ENCODE data around the gene C12orf42. TPM values are rescaled to one million over a fixed set of nuclear protein-coding genes. Genes with fewer than 3 reads are reported as not detected.
A peak's percentile ranks its signal among the peaks of the same experiment; 100 is the strongest.

Gene C12orf42
- total RNA-seq, 3 donors from 2014 or later (not counting 1 experiment from before 2014, with no cell fraction given) = 1.3 to 1.7 (median 1.6) TPM

GRCh38 chr12:103382119-103382518 is 113.6 kb downstream of the C12orf42 start:
- no peaks in the 10 kb centered on the region for H3K36me3 Mint-ChIP-seq
- H3K27me3 Mint-ChIP-seq (ENCODE audit: low read depth in 2 of 2) = no peaks in the 10 kb centered on the region
- no peak for TF ChIP-seq CTCF (IDR thresholded peaks at IDR 0.05)
- no peaks in the 10 kb centered on the region for H3K9me3 ChIP-seq (ENCODE audit: control insufficient read depth, insufficient read depth, low read length)
- no peak for DNase-seq
- no peak overlapping the region for H3K27ac ChIP-seq (ENCODE audit: low read length)
- H3K36me3 ChIP-seq (ENCODE audit: control insufficient read depth, insufficient read depth, low read length) = no peaks in the 10 kb centered on the region
- H3K4me3 ChIP-seq (ENCODE audit: low read length) = no peak overlapping the region
- intact Hi-C loops (cut with micrococcal nuclease) = no loop called here
- no peak overlapping the region for H3K27ac Mint-ChIP-seq
- H3K4me1 ChIP-seq (ENCODE audit: control insufficient read depth, insufficient read depth, low read length) = no peaks in the 10 kb centered on the region
- ATAC-seq = no peak
- WGBS (ENCODE audit: insufficient coverage) = 93% methylated on average over 2 of the region's 2 CpGs
- no peak overlapping the region for H3K4me3 Mint-ChIP-seq
- no peaks in the 10 kb centered on the region for H3K4me1 Mint-ChIP-seq
- H3K27me3 ChIP-seq (ENCODE audit: control insufficient read depth, insufficient read depth, low read length) = no peaks in the 10 kb centered on the region
- peaks cover 0 to under 1% of the 10 kb centered on the region in 2 donors for H3K9me3 Mint-ChIP-seq

GRCh38 chr12:103379670-103380069 is 116.1 kb downstream of the C12orf42 start:
- H3K27ac Mint-ChIP-seq = no peak overlapping the region
- intact Hi-C loops (cut with micrococcal nuclease) = no loop called here

DNA sequence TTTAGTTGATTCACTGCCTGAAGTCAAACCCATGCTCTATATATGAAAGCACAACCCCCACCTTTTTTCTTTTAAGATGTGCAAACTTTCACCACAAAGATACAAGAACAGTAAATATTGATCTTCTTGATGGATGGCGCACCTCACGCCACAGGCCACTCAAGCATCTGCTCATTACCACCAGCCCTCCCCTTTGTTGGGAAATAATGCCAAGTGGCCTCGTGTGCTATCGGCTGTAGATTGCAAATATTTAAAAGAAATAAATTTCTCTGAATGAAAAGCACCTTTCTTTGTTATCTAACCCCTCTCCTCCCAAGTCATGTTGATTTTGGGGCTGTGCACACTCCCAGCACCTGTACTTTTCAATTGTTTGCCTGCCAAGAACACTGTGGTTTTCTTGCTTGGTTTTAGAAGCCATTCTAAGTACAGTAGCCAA is 122.7 kb downstream of the C12orf42 start:
- intact Hi-C loops (cut with micrococcal nuclease) = no loop called here
- ATAC-seq (no peak), DNase-seq (peak in 1 of 2 donors; percentile 3)
- 96% methylated on average over 4 of the region's 4 CpGs for WGBS (ENCODE audit: insufficient coverage)
- H3K36me3 ChIP-seq (ENCODE audit: control insufficient read depth, insufficient read depth, low read length) = no peaks in the 10 kb centered on the region
- no peak overlapping the region for H3K27ac Mint-ChIP-seq
- H3K27me3 Mint-ChIP-seq (ENCODE audit: low read depth in 2 of 2) = no peaks in the 10 kb centered on the region
- H3K4me1 ChIP-seq (ENCODE audit: control insufficient read depth, insufficient read depth, low read length) = no peaks in the 10 kb centered on the region
- no peaks in the 10 kb centered on the region for H3K27me3 ChIP-seq (ENCODE audit: control insufficient read depth, insufficient read depth, low read length)
- no peak overlapping the region for H3K4me3 Mint-ChIP-seq
- TF ChIP-seq CTCF (IDR thresholded peaks at IDR 0.05) = no peak
- H3K4me3 ChIP-seq (ENCODE audit: low read length) = no peak overlapping the region
- H3K9me3 Mint-ChIP-seq = peaks cover 2 to 11% of the 10 kb centered on the region in 2 donors
- H3K9me3 ChIP-seq (ENCODE audit: control insufficient read depth, insufficient read depth, low read length) = no peaks in the 10 kb centered on the region
- H3K27ac ChIP-seq (ENCODE audit: low read length) = no peak overlapping the region
- no peaks in the 10 kb centered on the region for H3K4me1 Mint-ChIP-seq
- H3K36me3 Mint-ChIP-seq = no peaks in the 10 kb centered on the region

More at GRCh38 chr12:103379670-103380069, 116.1 kb downstream of the C12orf42 start:
- peaks cover 2 to 4% of the 10 kb centered on the region in 2 donors for H3K9me3 Mint-ChIP-seq
- Histone ChIP-seq H3K4me3 (ENCODE audit: low read length) (no peak overlapping the region), H3K27me3 (ENCODE audit: control insufficient read depth, insufficient read depth, low read length) (no peaks in the 10 kb centered on the region), H3K9me3 (ENCODE audit: control insufficient read depth, insufficient read depth, low read length) (no peaks in the 10 kb centered on the region), H3K4me1 (ENCODE audit: control insufficient read depth, insufficient read depth, low read length) (no peaks in the 10 kb centered on the region), H3K27ac (ENCODE audit: low read length) (no peak overlapping the region), H3K36me3 (ENCODE audit: control insufficient read depth, insufficient read depth, low read length) (no peaks in the 10 kb centered on the region)
- H3K36me3 Mint-ChIP-seq = no peaks in the 10 kb centered on the region
- no peaks in the 10 kb centered on the region for H3K4me1 Mint-ChIP-seq
- DNase-seq = no peak
- no peak for TF ChIP-seq CTCF (IDR thresholded peaks at IDR 0.05)
- H3K4me3 Mint-ChIP-seq = no peak overlapping the region
- H3K27me3 Mint-ChIP-seq (ENCODE audit: low read depth in 2 of 2) = no peaks in the 10 kb centered on the region
- WGBS (ENCODE audit: insufficient coverage) = 93% methylated on average over 3 of the region's 6 CpGs
- ATAC-seq = no peak

DNA sequence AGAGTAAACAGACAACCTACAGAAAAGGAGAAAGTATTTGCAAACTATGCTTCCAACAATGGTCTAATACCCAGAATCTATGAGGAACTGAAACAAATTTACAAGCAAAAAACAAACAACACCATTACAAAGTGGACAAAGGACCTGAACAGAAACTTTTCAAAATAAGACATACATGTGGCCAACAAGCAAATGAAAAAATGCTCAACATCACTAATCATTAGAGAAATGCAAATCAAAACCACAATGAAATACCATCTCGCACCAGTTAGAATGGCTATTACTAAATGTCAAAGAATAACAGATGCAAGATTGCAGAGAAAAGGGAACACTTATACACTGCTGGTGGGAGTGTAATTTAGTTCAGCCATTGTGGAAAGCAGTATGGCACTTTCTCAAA is 125.8 kb downstream of the C12orf42 start:
- DNase-seq = no peak
- Histone ChIP-seq H3K27me3 (ENCODE audit: control insufficient read depth, insufficient read depth, low read length) (no peaks in the 10 kb centered on the region), H3K36me3 (ENCODE audit: control insufficient read depth, insufficient read depth, low read length) (no peaks in the 10 kb centered on the region), H3K4me1 (ENCODE audit: control insufficient read depth, insufficient read depth, low read length) (no peaks in the 10 kb centered on the region), H3K4me3 (ENCODE audit: low read length) (no peak overlapping the region), H3K27ac (ENCODE audit: low read length) (no peak overlapping the region), H3K9me3 (ENCODE audit: control insufficient read depth, insufficient read depth, low read length) (no peaks in the 10 kb centered on the region)
- peaks cover 0 to 11% of the 10 kb centered on the region in 2 donors for H3K9me3 Mint-ChIP-seq
- no peaks in the 10 kb centered on the region for H3K36me3 Mint-ChIP-seq
- ATAC-seq = no peak
- H3K27ac Mint-ChIP-seq = no peak overlapping the region
- intact Hi-C loops (cut with micrococcal nuclease) = no loop called here
- H3K27me3 Mint-ChIP-seq (ENCODE audit: low read depth in 2 of 2) = no peaks in the 10 kb centered on the region
- TF ChIP-seq CTCF (IDR thresholded peaks at IDR 0.05) = no peak
- H3K4me1 Mint-ChIP-seq = no peaks in the 10 kb centered on the region
- WGBS (ENCODE audit: insufficient coverage) = no CpG with 5 or more reads among the region's 1 CpG
- no peak overlapping the region for H3K4me3 Mint-ChIP-seq
